COLO829 (cell line): ENCODE measurements around the gene TPST2.
A peak's percentile ranks its signal among the peaks of the same experiment; 100 is the strongest.
"Not testable (repeated sequence)": the region's sequence is repeated elsewhere in the genome, so short reads cannot be mapped to it uniquely, and the experiment has no call there.

Experiments used
- DNase-seq: peaks from one replicate; pipeline ENCODE4 v3.0.0; 2012; ENCODE audit warnings: low spot score

Gene TPST2

GRCh38 chr22:26589845-26590736 lies at the start of gene TPST2:
TPST2 (minus strand) TSS chr22:26590132; CDS start chr22:26541630, 48,502 bp downstream.
- peak; percentile 67 for DNase-seq

GRCh38 chr22:26636296-26636695 lies 46.4 kb upstream of the TPST2 start:
- DNase-seq, result no peak

GRCh38 chr22:26635117-26635516 lies 45.2 kb upstream of the TPST2 start:
- DNase-seq, result no peak

GRCh38 chr22:26634189-26634588 lies 44.3 kb upstream of the TPST2 start:
- no peak for DNase-seq

- DNase-seq, result no peak
These were observed 42.7 kb upstream of the TPST2 start for GRCh38 chr22:26632422-26633155.

GRCh38 chr22:26631282-26631681 lies 41.4 kb upstream of the TPST2 start:
- no peak for DNase-seq

GRCh38 chr22:26629988-26630761 lies 40.2 kb upstream of the TPST2 start:
- DNase-seq, result no peak

- no peak for DNase-seq
These were observed 34.9 kb upstream of the TPST2 start for GRCh38 chr22:26624803-26625202.

GRCh38 chr22:26623984-26624383 lies 34.1 kb upstream of the TPST2 start:
- DNase-seq, result no peak

- DNase-seq, result no peak
These were observed 31.7 kb upstream of the TPST2 start, which contains the start of gene CRYBA4 for GRCh38 chr22:26621663-26622062. CRYBA4 (plus strand) TSS chr22:26621963; CDS start chr22:26622597, 634 bp downstream.

- DNase-seq, result no peak
These were observed 30.3 kb upstream of the TPST2 start for GRCh38 chr22:26620197-26620596.

- DNase-seq, result no peak
These were observed 29.6 kb upstream of the TPST2 start for GRCh38 chr22:26619510-26619909.

- DNase-seq, result no peak
These were observed 28.5 kb upstream of the TPST2 start for GRCh38 chr22:26618455-26618854.

GRCh38 chr22:26617271-26618199 lies 27.6 kb upstream of the TPST2 start, which contains the start of gene CRYBB1:
CRYBB1 (minus strand) TSS chr22:26618027; CDS start chr22:26616319, 1,708 bp downstream.
- DNase-seq, result no peak

- no peak for DNase-seq
These were observed 26.7 kb upstream of the TPST2 start for GRCh38 chr22:26616650-26617049.

GRCh38 chr22:26615830-26616435 lies 26.0 kb upstream of the TPST2 start:
- DNase-seq, result no peak

- DNase-seq, result no peak
These were observed 25.2 kb upstream of the TPST2 start for GRCh38 chr22:26615149-26615548.

- DNase-seq, result no peak
These were observed 24.4 kb upstream of the TPST2 start for GRCh38 chr22:26614322-26614721.

GRCh38 chr22:26613753-26614152 lies 23.8 kb upstream of the TPST2 start:
- not testable (repeated sequence) for DNase-seq

- DNase-seq, result no peak
These were observed 22.7 kb upstream of the TPST2 start for GRCh38 chr22:26612652-26613051.

GRCh38 chr22:26610996-26611395 lies 21.1 kb upstream of the TPST2 start:
- no peak for DNase-seq
